GM13976 (cell line): Measurements from ENCODE around the gene RIT2.

ENCODE experiments used
- DNase-seq: peaks from one replicate; pipeline ENCODE4 v3.0.0; 2012; ENCODE audit warnings: low spot score
- in situ Hi-C: fragments of 300-500 bp; cut with MboI; formaldehyde crosslinking; loops from one replicate; pipeline ENCODE4 v1.12.0; 2022; ENCODE audit warnings: low sequenced_read_pairs, mixed read lengths, inconsistent platforms; ENCODE audit not compliant: unreplicated experiment
- TF ChIP-seq, protein P1 (sequence below): IDR thresholded peaks from 2 replicates; pipeline ENCODE4 v1.5.1; 2012; ENCODE audit warnings: borderline replicate concordance, mild to moderate bottlenecking; ENCODE audit not compliant: insufficient read depth; ENCODE audit errors: extremely low read depth, missing control alignments, control extremely low read depth

Gene RIT2

DNA sequence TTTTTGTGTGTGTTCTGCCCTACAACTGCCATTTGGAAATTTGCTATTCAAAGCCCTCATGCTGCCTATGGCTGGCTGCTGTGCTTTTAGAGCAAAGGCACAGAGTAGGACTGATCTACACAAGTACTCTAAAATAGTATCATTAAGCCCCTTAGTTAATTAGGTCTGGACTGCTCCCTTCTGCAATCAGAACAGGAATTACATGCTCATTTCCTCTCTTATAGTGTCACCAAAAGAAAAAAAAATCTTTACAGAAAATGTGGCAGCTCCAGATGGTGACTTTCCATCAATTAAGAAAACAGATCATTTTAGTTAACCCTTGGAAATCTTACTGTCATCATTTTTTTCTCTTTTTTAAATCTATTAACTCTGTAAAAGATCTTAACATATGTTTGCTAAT is 337.5 kb downstream of the RIT2 start:
- TF ChIP-seq, protein P1, sequence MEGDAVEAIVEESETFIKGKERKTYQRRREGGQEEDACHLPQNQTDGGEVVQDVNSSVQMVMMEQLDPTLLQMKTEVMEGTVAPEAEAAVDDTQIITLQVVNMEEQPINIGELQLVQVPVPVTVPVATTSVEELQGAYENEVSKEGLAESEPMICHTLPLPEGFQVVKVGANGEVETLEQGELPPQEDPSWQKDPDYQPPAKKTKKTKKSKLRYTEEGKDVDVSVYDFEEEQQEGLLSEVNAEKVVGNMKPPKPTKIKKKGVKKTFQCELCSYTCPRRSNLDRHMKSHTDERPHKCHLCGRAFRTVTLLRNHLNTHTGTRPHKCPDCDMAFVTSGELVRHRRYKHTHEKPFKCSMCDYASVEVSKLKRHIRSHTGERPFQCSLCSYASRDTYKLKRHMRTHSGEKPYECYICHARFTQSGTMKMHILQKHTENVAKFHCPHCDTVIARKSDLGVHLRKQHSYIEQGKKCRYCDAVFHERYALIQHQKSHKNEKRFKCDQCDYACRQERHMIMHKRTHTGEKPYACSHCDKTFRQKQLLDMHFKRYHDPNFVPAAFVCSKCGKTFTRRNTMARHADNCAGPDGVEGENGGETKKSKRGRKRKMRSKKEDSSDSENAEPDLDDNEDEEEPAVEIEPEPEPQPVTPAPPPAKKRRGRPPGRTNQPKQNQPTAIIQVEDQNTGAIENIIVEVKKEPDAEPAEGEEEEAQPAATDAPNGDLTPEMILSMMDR, result no peak
- in situ Hi-C loops, result no loop called here
- no peak for DNase-seq

- TF ChIP-seq, protein P1, result no peak
- no peak for DNase-seq
- in situ Hi-C loops, result no loop called here
Measured at GRCh38 chr18:42773870-42774269, 341.6 kb downstream of the RIT2 start.

DNA sequence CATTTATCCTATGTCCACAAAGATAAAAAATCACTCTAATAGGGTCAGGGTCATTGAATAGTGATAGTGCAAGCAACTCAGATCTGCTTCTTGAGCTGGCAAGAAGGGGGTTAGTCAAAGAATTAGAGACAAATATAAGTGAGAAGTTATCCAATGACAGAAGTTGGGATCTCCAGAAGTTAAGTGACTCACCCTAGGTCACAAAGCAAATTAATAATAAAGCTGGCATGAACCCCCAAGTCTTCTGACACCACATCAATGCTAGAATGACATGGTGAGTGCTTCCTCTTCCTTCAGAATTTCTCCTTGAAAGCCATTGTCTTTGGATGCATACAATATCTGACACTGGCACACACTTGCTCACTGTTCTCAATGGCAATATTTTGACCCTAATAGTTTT is 343.5 kb downstream of the RIT2 start:
- DNase-seq, result no peak
- in situ Hi-C loops, result no loop called here
- TF ChIP-seq, protein P1, result no peak

DNA sequence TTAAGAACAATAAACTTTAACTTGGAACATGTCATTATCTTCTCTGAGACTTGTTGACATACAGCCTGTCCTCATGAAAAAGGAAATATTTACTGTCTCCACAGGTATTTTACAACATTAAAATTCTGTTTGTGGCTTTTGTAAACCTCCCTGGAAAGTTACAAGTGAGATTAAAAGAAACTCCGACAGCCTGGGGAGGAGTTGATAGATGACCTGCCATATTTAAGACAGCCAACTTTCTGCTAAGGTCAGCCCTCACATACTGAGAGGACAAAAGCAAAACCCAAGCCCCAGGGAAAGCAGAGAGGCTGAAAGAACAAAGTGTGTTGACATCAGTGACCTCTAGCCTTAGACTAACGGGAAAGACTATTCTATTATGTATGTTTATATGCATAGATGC is 350.2 kb downstream of the RIT2 start:
- in situ Hi-C loops, result no loop called here
- TF ChIP-seq, protein P1, result no peak
- DNase-seq, result no peak

DNA sequence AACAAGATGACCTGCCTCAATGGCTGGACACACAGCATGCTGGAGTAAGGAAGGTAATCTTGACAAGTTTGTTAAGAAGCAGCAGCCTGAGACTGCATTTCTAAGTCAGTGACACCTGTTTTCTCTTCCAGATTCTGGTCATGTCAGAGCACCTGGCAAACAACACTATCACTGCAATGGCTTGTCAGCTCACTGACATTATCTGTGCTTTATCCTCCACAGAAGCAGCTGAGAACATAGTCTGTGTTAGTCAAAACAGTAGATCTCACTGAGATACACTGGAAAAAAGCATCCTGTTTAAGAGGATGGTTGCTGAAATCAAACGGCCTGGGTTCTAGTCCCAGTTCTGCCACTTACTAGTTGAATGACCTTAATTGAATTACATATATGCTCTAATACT is 355.2 kb downstream of the RIT2 start:
- TF ChIP-seq, protein P1, result no peak
- in situ Hi-C loops, result no loop called here
- DNase-seq, result no peak

GRCh38 chr18:42758852-42759251 is 356.6 kb downstream of the RIT2 start:
- no peak for DNase-seq
- TF ChIP-seq, protein P1, result no peak
- in situ Hi-C loops, result no loop called here

- TF ChIP-seq, protein P1, result no peak
- no peak for DNase-seq
- in situ Hi-C loops, result no loop called here
Measured at GRCh38 chr18:42756214-42756613, 359.3 kb downstream of the RIT2 start.
